Fibroblast of lung (primary cell): ENCODE measurements around the gene GPAT3. TPM values are rescaled to one million over a fixed set of nuclear protein-coding genes. Genes with fewer than 3 reads are reported as not detected.
A peak's percentile ranks its signal among the peaks of the same experiment; 100 is the strongest.

Experiments used
- DNase-seq, 2 donors: peaks; one replicate each; pipeline versions ENCODE4 v3.0.0 to v3.0.0-alpha.2; 2010; ENCODE audit warnings: low read depth in 2 of 2
- H2AFZ ChIP-seq: 2 replicates; pipeline ENCODE4 v1.5.1; 2012; ENCODE audit warnings: low read length, control low read depth, inconsistent platforms
- H3K27ac ChIP-seq: 2 replicates; pipeline ENCODE4 v1.5.1; 2011; ENCODE audit warnings: low read length, control low read depth; ENCODE audit not compliant: insufficient read depth
- H3K27me3 ChIP-seq: 2 replicates; pipeline ENCODE4 v1.5.1; 2011; ENCODE audit warnings: mild to moderate bottlenecking, low read length; ENCODE audit not compliant: control insufficient read depth, insufficient read depth
- H3K36me3 ChIP-seq: 2 replicates; pipeline ENCODE4 v1.5.1; 2011; ENCODE audit warnings: low read length; ENCODE audit not compliant: control insufficient read depth, insufficient read depth
- H3K4me1 ChIP-seq: 2 replicates; pipeline ENCODE4 v1.5.1; 2011; ENCODE audit warnings: low read length; ENCODE audit not compliant: control insufficient read depth, insufficient read depth; ENCODE audit errors: extremely low read depth
- H3K4me2 ChIP-seq: 2 replicates; pipeline ENCODE4 v1.5.1; 2011; ENCODE audit warnings: low read length, control low read depth; ENCODE audit not compliant: insufficient read depth; ENCODE audit errors: extremely low read depth
- H3K4me3 ChIP-seq, 4 experiments: fragments of 200-600 bp in 1 of 4; sonication (generic) in 1 of 4; replicated peaks in 1 of 4; 2 replicates each; pipeline ENCODE4 v1.5.1; 2011 to 2016; ENCODE audit warnings: low read length in 4 of 4, low read depth in 3 of 4, mild to moderate bottlenecking in 3 of 4, control low read depth in 2 of 4, inconsistent platforms in 1 of 4, mixed read lengths in 1 of 4; ENCODE audit not compliant: insufficient read depth in 1 of 4; ENCODE audit errors: control extremely low read depth in 1 of 4
- H3K79me2 ChIP-seq: 2 replicates; pipeline ENCODE4 v1.5.1; 2012; ENCODE audit warnings: mild to moderate bottlenecking, low read length, inconsistent platforms; ENCODE audit not compliant: control insufficient read depth, insufficient read depth
- H3K9ac ChIP-seq: 2 replicates; pipeline ENCODE4 v1.5.1; 2011; ENCODE audit warnings: mild to moderate bottlenecking, low read length, control low read depth; ENCODE audit not compliant: insufficient read depth
- H3K9me3 ChIP-seq: 2 replicates; pipeline ENCODE4 v1.5.1; 2012; ENCODE audit warnings: low read depth, low read length; ENCODE audit not compliant: control insufficient read depth, insufficient read depth
- H4K20me1 ChIP-seq: 2 replicates; pipeline ENCODE4 v1.5.1; 2011; ENCODE audit warnings: low read length; ENCODE audit not compliant: control insufficient read depth, insufficient read depth; ENCODE audit errors: extremely low read depth
- EZH2 ChIP-seq: IDR thresholded peaks from 2 replicates; pipeline ENCODE4 v1.5.1; 2012; ENCODE audit warnings: low read length, control low read depth, mild to moderate bottlenecking; ENCODE audit errors: missing control alignments
- polyA plus RNA-seq, 2 donors: library from polyadenylated mRNA; depleted of rRNA in 1 of 2; stranded (reverse) in 1 of 2; unstranded in 1 of 2; fragments of >200 nt; gene quantifications; 2 replicates each; pipeline ENCODE4 v1.2.1, GENCODE V29; 2011 to 2012; ENCODE audit warnings: missing spikeins in 1 of 2
- total RNA-seq: library from RNA; depleted of rRNA; stranded (reverse); fragments of >200 nt; gene quantifications from 2 replicates; pipeline ENCODE4 v1.2.1, GENCODE V29; 2014
- TF ChIP-seq, protein P1 (sequence below), 2 donors: IDR thresholded peaks in 1 of 2; conservative IDR thresholded peaks in 1 of 2; 1 replicate in 1 of 2; 2 replicates in 1 of 2; pipeline ENCODE4 v1.5.1; 2011 to 2012; ENCODE audit warnings: low read length in 2 of 2, control low read depth in 1 of 2, inconsistent platforms in 1 of 2, low read depth in 1 of 2, mild to moderate bottlenecking in 1 of 2

The GPAT3 gene
- total and polyA plus RNA-seq, 2 donors (not counting 1 experiment from before 2014, with no cell fraction given) = 2.6 to 4.1 TPM

GRCh38 chr4:83643036-83643435 lies 107.1 kb downstream of the GPAT3 start:
- no peaks in the 10 kb centered on the region for H3K79me2 ChIP-seq
- H2AFZ ChIP-seq = no peak overlapping the region
- H3K36me3 ChIP-seq = no peaks in the 10 kb centered on the region
- H3K9ac ChIP-seq = no peak overlapping the region
- no peak overlapping the region for H3K4me2 ChIP-seq
- H3K27me3 ChIP-seq = peaks cover 12% of the 10 kb centered on the region
- no peaks in the 10 kb centered on the region for H3K9me3 ChIP-seq
- no peak for TF ChIP-seq EZH2
- TF ChIP-seq, protein P1, sequence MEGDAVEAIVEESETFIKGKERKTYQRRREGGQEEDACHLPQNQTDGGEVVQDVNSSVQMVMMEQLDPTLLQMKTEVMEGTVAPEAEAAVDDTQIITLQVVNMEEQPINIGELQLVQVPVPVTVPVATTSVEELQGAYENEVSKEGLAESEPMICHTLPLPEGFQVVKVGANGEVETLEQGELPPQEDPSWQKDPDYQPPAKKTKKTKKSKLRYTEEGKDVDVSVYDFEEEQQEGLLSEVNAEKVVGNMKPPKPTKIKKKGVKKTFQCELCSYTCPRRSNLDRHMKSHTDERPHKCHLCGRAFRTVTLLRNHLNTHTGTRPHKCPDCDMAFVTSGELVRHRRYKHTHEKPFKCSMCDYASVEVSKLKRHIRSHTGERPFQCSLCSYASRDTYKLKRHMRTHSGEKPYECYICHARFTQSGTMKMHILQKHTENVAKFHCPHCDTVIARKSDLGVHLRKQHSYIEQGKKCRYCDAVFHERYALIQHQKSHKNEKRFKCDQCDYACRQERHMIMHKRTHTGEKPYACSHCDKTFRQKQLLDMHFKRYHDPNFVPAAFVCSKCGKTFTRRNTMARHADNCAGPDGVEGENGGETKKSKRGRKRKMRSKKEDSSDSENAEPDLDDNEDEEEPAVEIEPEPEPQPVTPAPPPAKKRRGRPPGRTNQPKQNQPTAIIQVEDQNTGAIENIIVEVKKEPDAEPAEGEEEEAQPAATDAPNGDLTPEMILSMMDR (conservative IDR thresholded peaks at IDR 0.05 in 1 of 2, IDR thresholded peaks at IDR 0.05 in 1 of 2; ENCODE audit: low read depth in 1 of 2, low read length in 2 of 2) = no peak
- H3K4me3 ChIP-seq = no peak overlapping the region
- no peaks in the 10 kb centered on the region for H4K20me1 ChIP-seq
- DNase-seq = no peak
- H3K4me1 ChIP-seq = no peaks in the 10 kb centered on the region
- no peak overlapping the region for H3K27ac ChIP-seq

- Histone ChIP-seq H3K4me1 (no peaks in the 10 kb centered on the region), H3K9me3 (no peaks in the 10 kb centered on the region), H3K4me3 (no peak overlapping the region), H3K27ac (no peak overlapping the region), H3K36me3 (no peaks in the 10 kb centered on the region), H3K79me2 (no peaks in the 10 kb centered on the region), H3K9ac (no peak overlapping the region), H4K20me1 (no peaks in the 10 kb centered on the region), H3K27me3 (peaks cover 12% of the 10 kb centered on the region), H2AFZ (no peak overlapping the region), H3K4me2 (no peak overlapping the region)
- no peak for TF ChIP-seq EZH2
- TF ChIP-seq, protein P1 (conservative IDR thresholded peaks at IDR 0.05 in 1 of 2, IDR thresholded peaks at IDR 0.05 in 1 of 2; ENCODE audit: low read depth in 1 of 2, low read length in 2 of 2) = peak; percentile 83 to 85
- DNase-seq = peak; percentile 33 to 76
These were observed 109.1 kb downstream of the GPAT3 start for GRCh38 chr4:83644677-83645659.

GRCh38 chr4:83646538-83647239 lies 110.8 kb downstream of the GPAT3 start:
- Histone ChIP-seq H3K4me2 (no peak overlapping the region), H3K79me2 (no peaks in the 10 kb centered on the region), H2AFZ (no peak overlapping the region), H3K36me3 (no peaks in the 10 kb centered on the region), H3K9me3 (no peaks in the 10 kb centered on the region), H3K4me1 (no peaks in the 10 kb centered on the region), H3K27me3 (peaks cover 11% of the 10 kb centered on the region), H3K27ac (no peak overlapping the region), H3K9ac (no peak overlapping the region), H4K20me1 (no peaks in the 10 kb centered on the region), H3K4me3 (no peak overlapping the region)
- TF ChIP-seq EZH2 = no peak
- TF ChIP-seq, protein P1 (conservative IDR thresholded peaks at IDR 0.05 in 1 of 2, IDR thresholded peaks at IDR 0.05 in 1 of 2; ENCODE audit: low read depth in 1 of 2, low read length in 2 of 2) = no peak
- DNase-seq = no peak
